ENCODE data around the gene KCTD13.
A peak's percentile ranks its signal among the peaks of the same experiment; 100 is the strongest.
"Not testable (repeated sequence)": the region's sequence is repeated elsewhere in the genome, so short reads cannot be mapped to it uniquely, and the experiment has no call there.

The KCTD13 gene

DNA sequence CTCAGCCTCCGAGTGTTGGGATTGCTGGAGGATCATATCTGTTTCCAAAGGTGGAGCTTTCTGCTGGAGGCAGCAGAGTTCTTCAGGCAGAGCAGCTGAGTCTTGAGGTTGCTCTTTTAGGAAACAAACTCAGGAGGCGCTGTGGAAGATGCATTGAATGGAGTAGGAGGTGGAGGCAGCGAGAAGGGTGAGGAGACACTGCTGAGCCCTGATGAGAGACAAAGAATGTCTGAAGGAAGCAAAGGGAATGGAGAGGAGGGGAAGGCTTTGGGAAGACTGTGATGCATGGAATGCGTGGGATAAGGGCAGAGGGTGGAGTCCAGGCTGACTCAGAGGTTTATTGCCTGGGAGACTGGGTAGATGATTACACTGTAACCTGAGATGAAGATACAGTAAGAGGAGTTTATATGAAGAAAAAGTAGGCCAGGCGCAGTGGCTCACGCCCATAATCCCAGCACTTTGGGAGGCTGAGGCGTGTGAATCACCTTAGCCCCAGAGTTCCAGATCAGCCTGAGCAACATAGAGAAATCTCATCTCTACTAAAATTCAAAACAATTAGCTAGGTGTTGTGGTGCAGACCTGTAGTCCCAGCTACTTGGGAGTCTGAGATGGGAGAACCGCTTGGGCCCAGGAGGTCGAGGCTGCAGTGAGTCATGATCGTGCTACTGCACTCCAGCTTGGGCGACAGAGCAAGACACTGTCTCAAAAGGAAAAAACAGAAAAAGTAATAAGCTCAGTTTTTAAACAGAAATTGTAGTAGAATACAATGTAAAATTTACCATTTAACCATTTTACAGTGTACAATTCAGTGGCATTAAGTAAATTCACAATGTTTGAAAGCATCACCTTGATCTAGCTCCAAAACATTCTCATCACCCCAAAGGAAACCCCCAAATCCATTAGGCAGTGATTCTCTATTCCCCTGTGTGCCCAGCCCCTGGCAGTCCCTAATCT lies 18.1 kb upstream of the KCTD13 start:
- DNase-seq, result no peak

- DNase-seq, result peak in 1 of 14 donors; percentile 14
These were observed 14.6 kb upstream of the KCTD13 start for GRCh38 chr16:29940656-29941055.

GRCh38 chr16:29931750-29932149 lies 5.7 kb upstream of the KCTD13 start:
- DNase-seq, result not testable (repeated sequence)

GRCh38 chr16:29927070-29927905 lies 1.3 kb upstream of the KCTD13 start:
- DNase-seq, result peak in 6 of 14 donors; percentile 10 to 47 (median 32)

DNA sequence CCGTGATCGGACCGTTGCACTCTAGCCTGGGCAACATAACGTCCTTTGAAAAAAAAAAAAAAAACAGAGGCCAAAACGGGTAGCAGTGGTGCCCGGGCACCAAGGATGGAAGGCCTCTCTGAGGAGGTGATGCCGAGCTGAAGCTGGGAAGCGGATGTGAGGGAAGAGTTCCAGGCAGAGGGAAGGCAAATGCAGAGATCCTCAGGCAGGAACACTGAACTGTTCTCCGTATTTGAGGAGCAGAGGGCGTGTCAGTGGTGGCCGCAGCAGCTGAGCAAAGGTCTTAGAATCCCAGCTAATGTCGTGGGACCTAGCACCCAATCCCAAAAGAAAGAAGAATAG lies 656 bp upstream of the KCTD13 start:
- DNase-seq, result peak in 2 of 14 donors; percentile 49 to 54

GRCh38 chr16:29925105-29925756 lies 795 bp downstream of the KCTD13 start:
- DNase-seq, result peak in 4 of 14 donors; percentile 13 to 26 (median 19)

- no peak for DNase-seq
These were observed 3.0 kb downstream of the KCTD13 start for GRCh38 chr16:29922986-29923501.

- DNase-seq, result no peak
These were observed 3.7 kb downstream of the KCTD13 start for GRCh38 chr16:29922326-29922725.

DNA sequence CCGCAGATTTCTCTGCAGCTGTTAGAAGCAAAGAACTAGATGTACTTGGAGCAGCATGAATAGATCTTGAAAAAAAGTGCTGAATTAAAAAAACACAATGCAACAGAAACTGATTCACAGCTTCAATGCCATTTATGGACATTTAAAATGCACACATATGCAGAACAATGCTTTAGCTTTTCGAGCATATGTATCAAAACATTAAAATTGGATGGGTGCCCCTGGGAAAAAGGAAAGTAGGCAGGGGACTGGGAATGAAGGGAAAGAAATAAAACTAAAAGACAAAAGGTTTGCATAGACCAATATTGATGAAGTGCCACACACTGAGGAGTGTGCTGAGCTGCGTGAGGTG lies 5.0 kb downstream of the KCTD13 start:
- peak in 1 of 14 donors; percentile 26 for DNase-seq

DNA sequence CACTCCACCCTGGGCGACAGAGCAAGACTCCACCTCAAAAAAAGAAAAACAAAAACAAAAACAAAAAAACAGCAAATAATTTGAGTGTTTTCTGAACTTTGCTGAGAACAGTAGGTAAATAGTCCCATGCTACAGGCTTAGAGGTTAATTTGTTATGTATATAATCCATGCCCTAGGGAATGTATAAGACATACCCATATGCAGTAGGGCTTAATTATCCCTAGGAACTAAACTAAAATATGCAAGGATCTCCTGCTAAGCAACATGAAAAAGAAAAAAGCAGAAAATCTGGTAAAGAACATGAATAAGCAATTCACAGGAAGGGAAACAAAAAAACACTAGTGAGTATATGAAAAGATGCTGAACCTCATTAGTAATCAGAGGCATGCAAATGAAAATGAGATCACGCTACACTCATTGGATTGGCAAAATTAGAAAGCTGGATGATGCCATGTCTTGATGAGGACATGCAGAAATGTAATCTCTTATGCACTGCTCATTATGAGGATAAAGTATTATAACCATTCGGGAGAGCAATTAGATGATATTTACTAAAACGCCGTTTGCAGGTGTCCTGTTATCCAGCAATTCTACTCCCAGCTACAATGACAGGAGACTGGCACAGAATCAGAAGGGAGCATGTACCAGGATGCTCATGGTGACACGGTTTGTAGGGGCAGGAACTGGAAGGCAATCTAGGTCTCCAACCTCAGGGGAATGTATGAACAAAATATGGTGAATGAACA lies 5.6 kb downstream of the KCTD13 start:
- DNase-seq, result peak in 2 of 14 donors; percentile 6 to 26

- no peak for DNase-seq
These were observed 9.0 kb downstream of the KCTD13 start for GRCh38 chr16:29916979-29917378.

- no peak for DNase-seq
These were observed 10.3 kb downstream of the KCTD13 start for GRCh38 chr16:29915590-29916247.

DNA sequence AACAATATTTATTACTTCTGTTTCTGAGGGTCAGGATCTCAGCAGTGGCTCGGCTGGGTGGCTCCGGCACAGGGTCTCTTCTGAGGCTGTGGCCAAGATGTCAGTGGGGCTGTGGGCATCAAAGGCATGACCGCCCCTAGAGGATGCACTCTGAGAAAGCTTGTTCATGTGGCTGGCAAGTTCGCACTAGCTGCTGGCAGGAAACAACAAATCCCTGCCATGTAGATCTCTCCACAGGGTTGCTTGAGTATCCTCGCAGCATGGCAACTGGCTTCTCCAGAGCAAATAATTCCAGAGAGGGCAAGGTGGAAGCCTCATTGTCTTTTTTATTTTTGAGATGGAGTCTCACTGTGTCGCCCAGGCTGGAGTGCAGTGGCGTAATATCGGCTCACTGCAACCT lies 12.5 kb downstream of the KCTD13 start:
- DNase-seq, result peak in 1 of 14 donors; percentile 30

DNA sequence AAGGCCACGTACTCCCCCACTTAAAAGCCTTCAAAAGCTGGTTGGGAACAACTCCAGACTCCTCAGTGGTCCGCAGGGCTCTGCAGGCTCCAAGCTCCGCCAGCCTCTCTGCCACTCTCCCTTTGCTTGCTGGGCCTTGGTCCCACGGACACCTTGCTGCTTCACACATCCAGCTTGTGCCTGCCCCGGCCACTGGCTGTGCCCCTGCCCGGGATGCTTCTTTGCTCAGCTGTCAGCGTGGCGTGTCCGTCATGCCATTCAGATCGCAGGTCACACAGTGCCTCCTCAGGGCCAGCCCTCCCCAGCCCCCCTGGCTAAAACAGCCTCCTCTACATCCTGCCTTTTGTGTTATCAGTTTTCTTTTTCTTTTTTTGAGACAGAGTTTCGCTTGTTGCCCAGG lies 13.9 kb downstream of the KCTD13 start:
- DNase-seq, result no peak

DNA sequence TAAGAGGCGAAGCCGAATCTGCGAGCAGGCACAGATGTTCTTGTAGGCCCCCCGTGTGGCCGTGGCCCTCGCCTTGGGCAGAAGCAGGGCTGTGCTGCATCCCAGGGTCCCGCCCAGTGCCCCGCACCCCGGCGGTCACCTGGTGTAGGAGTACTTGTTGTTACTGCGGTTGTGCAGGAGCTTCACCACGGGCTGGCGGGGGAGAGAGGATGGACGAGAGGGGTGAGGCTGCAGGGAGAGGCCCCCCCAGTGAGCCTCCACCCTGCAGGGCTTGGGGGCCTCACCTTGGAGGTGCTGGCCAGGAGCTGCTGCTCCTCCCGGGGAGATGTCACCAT lies 14.4 kb downstream of the KCTD13 start:
- no peak for DNase-seq

DNA sequence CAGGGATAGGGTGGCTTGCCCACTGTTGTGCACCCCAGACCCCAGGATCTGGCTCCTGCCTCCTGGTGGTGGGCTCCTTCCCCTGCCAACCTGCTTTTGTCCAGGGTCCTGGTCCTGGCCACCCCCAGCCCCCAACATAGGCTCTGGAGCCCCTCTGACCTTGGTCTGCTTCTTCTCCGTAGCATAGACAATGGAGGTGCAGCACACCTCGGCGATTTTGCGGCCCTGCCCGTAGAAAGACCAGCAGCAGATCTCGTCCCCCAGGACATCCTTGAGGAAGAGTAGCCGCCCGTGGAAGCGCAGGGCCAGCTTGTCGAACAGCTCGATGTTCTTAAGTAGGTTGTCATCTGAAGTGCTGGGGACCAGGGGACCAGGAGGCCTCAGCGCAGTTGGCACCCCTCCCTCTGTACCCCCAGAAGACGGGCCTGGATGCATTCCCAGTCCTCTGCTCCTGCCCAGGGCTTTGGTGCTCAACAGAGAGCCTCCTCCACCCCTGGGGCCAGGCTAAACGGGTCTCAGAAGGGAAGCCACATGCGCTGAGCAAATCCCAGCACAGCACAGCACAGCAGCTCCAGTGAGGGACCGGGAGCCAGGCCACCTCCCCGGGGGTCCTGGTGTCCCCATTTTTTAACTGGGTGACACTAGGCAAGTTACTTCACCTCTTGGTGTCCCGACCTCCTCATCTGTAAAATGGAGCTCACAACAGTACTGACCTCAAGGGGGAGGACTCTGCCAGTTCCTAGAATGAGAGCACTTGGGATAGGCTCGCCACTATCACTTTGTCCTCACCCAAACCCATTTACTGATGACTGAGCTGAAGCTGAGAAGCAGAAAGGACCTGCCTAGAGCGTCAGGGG lies 15.0 kb downstream of the KCTD13 start:
- DNase-seq, result no peak

DNA sequence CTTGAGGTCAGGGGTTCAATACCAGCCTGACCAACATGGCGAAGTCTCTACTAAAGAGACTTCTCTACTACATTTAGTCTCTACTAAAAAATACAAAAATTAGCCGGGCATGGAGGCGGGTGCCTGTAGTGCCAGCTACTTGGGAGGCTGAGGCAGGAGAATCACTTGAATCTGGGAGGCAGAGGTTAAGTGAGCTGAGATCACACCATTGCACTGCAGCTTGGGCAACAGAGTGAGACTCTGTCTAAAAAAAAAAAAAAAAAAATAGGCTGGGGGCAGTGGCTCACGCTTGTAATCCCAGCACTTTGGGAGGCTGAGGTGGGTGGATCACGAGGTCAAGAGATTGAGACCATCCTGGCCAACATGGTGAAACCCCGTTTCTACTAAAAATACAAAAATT lies 16.2 kb downstream of the KCTD13 start:
- DNase-seq, result not testable (repeated sequence)

DNA sequence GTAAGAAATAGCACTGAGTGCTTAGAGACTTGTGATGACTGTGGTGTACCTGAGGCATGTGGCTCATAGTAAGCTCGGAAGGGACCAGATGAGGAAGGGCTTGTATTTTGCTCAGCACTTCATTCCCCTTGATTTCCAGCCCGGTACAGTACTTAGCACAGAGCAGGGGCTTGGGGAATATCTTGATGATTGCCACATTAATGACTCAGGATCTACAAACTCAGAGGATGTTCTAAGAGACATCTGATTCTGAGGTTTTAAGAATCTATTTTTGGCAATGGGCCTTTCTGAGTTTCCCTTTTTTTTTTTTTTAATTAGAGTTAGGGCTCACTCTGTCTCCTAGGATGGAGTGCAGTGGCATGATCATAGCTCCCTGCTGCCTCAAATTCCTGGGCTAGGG lies 16.6 kb downstream of the KCTD13 start:
- DNase-seq, result no peak

- DNase-seq, result no peak
These were observed 17.3 kb downstream of the KCTD13 start for GRCh38 chr16:29908719-29909220.

DNA sequence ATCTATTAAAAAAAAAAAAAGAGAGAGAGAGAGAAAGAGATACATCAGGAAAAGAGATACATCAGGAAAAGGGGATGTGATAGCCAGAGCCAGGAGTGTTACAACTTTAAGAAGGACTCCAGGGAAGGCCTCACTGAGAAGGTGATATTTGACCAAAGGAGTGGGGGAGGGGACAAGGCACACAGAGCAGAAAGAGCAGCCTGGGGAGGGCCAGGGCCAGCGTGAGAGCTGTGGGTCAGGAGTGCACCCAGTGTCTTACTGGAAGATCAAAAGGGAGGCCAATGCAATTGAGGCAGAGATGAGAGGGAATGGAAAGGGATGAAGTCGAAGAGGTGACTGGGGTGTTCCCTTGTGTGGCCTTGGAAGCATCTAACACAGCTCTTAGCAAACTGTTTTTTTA lies 18.1 kb downstream of the KCTD13 start:
- no peak for DNase-seq

Measured in C1 segment of cervical spinal cord (tissue), 14 donors.